ENCODE measurements around the gene ARPC5L.

- TF ChIP-seq CTCF (conservative IDR thresholded peaks at IDR 0.05; ENCODE audit: low read depth, low read length) (no peak), EZH2 (IDR thresholded peaks at IDR 0.05; ENCODE audit: low read length, unreplicated experiment) (no peak), EZH2phosphoT487 (IDR thresholded peaks at IDR 0.05; ENCODE audit: borderline replicate concordance, low read length) (no peak)
Observed at GRCh38 chr9:124878518-124878917, 16.6 kb downstream of the ARPC5L start.

All from PC-3 (cell line).